Nasal cavity respiratory epithelium epithelial cell of viscerocranial mucosa (primary cell): ENCODE data around the gene NLRP10. TPM values are rescaled to one million over a fixed set of nuclear protein-coding genes. Genes with fewer than 3 reads are reported as not detected.

Source experiments
- total RNA-seq: library from RNA; depleted of rRNA; stranded (reverse); fragments of >200 nt; gene quantifications from 2 replicates; pipeline ENCODE4 v1.2.3, GENCODE V29; 2014

NLRP10 gene
- 1.6 and 6.8 TPM in 2 replicates for total RNA-seq

GRCh38 chr11:7965386-7965785, at the start of gene NLRP10:
Gene NLRP10 (minus strand): TSS chr11:7965447. CDS start chr11:7963495, 1,952 bp downstream.

GRCh38 chr11:7986768-7987559, 21.7 kb upstream of the NLRP10 start, which contains the start of gene EIF3F:
Gene EIF3F (plus strand): TSS chr11:7987337. CDS start chr11:7987353, 16 bp downstream.

GRCh38 chr11:7941608-7942007, 23.6 kb downstream of the NLRP10 start, which contains the start of gene OR10A3:
Gene OR10A3 (minus strand): TSS chr11:7941708. CDS start chr11:7939520, 2,188 bp downstream.

GRCh38 chr11:7931168-7931567, 34.1 kb downstream of the NLRP10 start, which contains the start of gene OR10A6:
Gene OR10A6 (minus strand): TSS chr11:7931268. CDS start chr11:7928662, 2,606 bp downstream.

Other genes starting within 250 kb of the NLRP10 start
- gene OR5P2, start 168.5 kb downstream of the NLRP10 start, total RNA-seq: under 0.01 and 3.0 TPM in 2 replicates
- gene OR5P3, start 134.6 kb downstream of the NLRP10 start, total RNA-seq: under 0.01 and 4.1 TPM in 2 replicates
- gene OR10A6, start 34.2 kb downstream of the NLRP10 start, total RNA-seq: 0.07 TPM in 1 of 2 replicates, not detected in the other
- gene OR10A3, start 23.7 kb downstream of the NLRP10 start, total RNA-seq: not detected in 2 replicates
- gene EIF3F, start 21.9 kb upstream of the NLRP10 start, total RNA-seq: 194 and 269 TPM in 2 replicates
- gene TUB, start 115.8 kb upstream of the NLRP10 start, total RNA-seq: under 0.01 and 0.57 TPM in 2 replicates
- gene RIC3, start 203.6 kb upstream of the NLRP10 start, total RNA-seq: 0.68 and 1.9 TPM in 2 replicates